Lung (tissue), 12 donors: ENCODE results near the gene WNT8B. TPM values are rescaled to one million over a fixed set of nuclear protein-coding genes. Genes with fewer than 3 reads are reported as not detected.

ENCODE experiments used
- ATAC-seq: fragments of 200-7000 bp; cut with Tn5 transposase; one replicate; pipeline ENCODE4 v1.9.1; 2020; ENCODE audit warnings: moderate number of reproducible peaks; ENCODE audit not compliant: insufficient read depth, low FRiP score
- DNase-seq, 3 donors: peaks; one replicate each; pipeline ENCODE4 v3.0.0-alpha.2; 2013 to 2017
- H3K27ac ChIP-seq, 2 donors: one replicate each; pipeline ENCODE4 v1.5.1; 2013; ENCODE audit warnings: mild to moderate bottlenecking in 2 of 2, moderate library complexity in 2 of 2, control low read depth in 1 of 2, inconsistent platforms in 1 of 2, low read depth in 1 of 2, low read length in 1 of 2
- H3K27me3 ChIP-seq, 3 donors: one replicate each; pipeline ENCODE4 v1.5.1; 2013; ENCODE audit warnings: low read length in 2 of 3; ENCODE audit not compliant: control insufficient read depth in 3 of 3, insufficient read depth in 3 of 3
- H3K36me3 ChIP-seq, 4 donors: one replicate each; pipeline ENCODE4 v1.5.1; 2013; ENCODE audit warnings: low read length in 4 of 4, mild to moderate bottlenecking in 1 of 4, moderate library complexity in 1 of 4; ENCODE audit not compliant: control insufficient read depth in 4 of 4, insufficient read depth in 4 of 4
- H3K4me1 ChIP-seq, 5 donors: one replicate each; pipeline ENCODE4 v1.5.1; 2013; ENCODE audit warnings: low read length in 5 of 5, mild to moderate bottlenecking in 2 of 5, moderate library complexity in 1 of 5; ENCODE audit not compliant: control insufficient read depth in 5 of 5, insufficient read depth in 5 of 5
- H3K4me3 ChIP-seq: one replicate; pipeline ENCODE4 v1.5.1; 2013; ENCODE audit warnings: mild to moderate bottlenecking, control low read depth, moderate library complexity
- H3K9ac ChIP-seq, 2 donors: one replicate each; pipeline ENCODE4 v1.5.1; 2013; ENCODE audit warnings: low read length in 2 of 2, control low read depth in 1 of 2; ENCODE audit not compliant: insufficient read depth in 1 of 2
- H3K9me3 ChIP-seq, 4 donors: one replicate each; pipeline ENCODE4 v1.5.1; 2013; ENCODE audit warnings: low read length in 3 of 4, mild to moderate bottlenecking in 1 of 4, moderate library complexity in 1 of 4; ENCODE audit not compliant: control insufficient read depth in 4 of 4, insufficient read depth in 3 of 4
- WGBS, 2 donors: extraction: QIAGEN DNeasy Blood & Tissue Kit; methylation state at CpG; one replicate each; pipeline ENCODE4 v1.1.7; 2013; 5-methylcytosine and 5-hydroxymethylcytosine counted together
- polyA plus RNA-seq, 2 donors: library from polyadenylated mRNA; stranded (reverse); fragments of 200-250 nt; gene quantifications; one replicate each; pipeline ENCODE4 v1.2.1, GENCODE V29; 2013
- total RNA-seq, 2 donors: library from RNA; depleted of rRNA in 1 of 2; stranded (reverse); fragments of >200 nt in 1 of 2; gene quantifications; one replicate each; pipeline ENCODE4 v1.2.1, GENCODE V29; 2014 to 2021
- TF ChIP-seq, protein P1 (sequence below): IDR thresholded peaks from 2 replicates; pipeline ENCODE4 v1.5.1; 2012; ENCODE audit warnings: mild to moderate bottlenecking; ENCODE audit errors: control extremely low read depth, extremely low read depth
- donor health status: control.
- donor health status: control.
- donor health status: Bipolar disorder and iron deficiency.
- donor health status: healthy.
- donor health status: DM: yes; HTN: yes; CAD: no.

WNT8B gene
- total and polyA plus RNA-seq, 4 donors: 0.02 to 0.15 (median 0.04) TPM; not detected in 1

DNA sequence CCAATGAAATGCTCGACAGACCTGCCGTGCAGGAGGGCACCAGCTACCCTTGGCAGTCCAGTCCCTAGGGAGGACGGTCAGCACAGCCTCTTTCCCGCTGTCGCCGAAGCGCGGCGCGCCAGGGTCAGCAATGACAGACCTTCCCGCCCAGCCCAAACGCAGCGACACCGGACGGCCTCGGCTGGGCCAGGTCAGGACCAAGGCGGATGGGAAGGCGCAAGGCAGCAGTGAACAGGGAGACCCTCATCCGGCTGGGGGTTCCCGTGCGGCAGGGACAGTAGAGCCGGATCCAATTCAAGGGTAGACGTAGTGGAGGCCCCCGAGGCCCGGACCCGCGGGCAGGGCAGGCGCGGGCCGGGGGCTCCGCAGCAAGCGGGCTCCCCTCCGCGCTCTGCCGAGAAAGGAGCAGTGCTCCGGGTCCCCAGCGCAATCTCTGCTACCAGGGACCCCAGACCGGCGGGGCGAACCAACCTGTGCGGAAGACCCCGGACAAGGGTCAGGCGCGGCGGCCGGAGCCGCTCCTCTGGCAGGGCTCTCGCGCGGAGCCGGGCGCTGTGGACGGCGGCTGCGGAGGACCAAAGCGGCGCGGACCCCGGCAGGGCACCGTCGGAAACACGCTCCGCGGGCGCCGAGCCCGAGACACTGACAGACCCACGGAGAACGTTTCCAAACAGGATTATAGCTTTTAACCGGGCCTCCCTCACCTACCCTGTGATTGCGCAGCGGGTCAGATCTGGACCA is 56.7 kb downstream of the WNT8B start, which contains the start of gene SEC31B:
TSS of gene SEC31B (minus strand) at position 551 of the 741 bp plus-strand sequence. CDS start 2,909 bp downstream, outside the sequence.
- Histone ChIP-seq H3K9me3 (peaks cover 0 to 2% (median 0%) of the 10 kb centered on the region in 4 donors), H3K36me3 (peaks cover 4 to 12% (median 6%) of the 10 kb centered on the region in 4 donors), H3K4me1 (peaks cover 0 to 10% (median 0%) of the 10 kb centered on the region in 5 donors), H3K27ac (peak within 1 kb of the TSS in 1 of 2 donors; percentile 35), H3K9ac (no peak within 1 kb of the TSS), H3K27me3 (peaks cover 0 to 14% (median 13%) of the 10 kb centered on the region in 3 donors), H3K4me3 (peak within 1 kb of the TSS; percentile 18)
- TF ChIP-seq, protein P1, sequence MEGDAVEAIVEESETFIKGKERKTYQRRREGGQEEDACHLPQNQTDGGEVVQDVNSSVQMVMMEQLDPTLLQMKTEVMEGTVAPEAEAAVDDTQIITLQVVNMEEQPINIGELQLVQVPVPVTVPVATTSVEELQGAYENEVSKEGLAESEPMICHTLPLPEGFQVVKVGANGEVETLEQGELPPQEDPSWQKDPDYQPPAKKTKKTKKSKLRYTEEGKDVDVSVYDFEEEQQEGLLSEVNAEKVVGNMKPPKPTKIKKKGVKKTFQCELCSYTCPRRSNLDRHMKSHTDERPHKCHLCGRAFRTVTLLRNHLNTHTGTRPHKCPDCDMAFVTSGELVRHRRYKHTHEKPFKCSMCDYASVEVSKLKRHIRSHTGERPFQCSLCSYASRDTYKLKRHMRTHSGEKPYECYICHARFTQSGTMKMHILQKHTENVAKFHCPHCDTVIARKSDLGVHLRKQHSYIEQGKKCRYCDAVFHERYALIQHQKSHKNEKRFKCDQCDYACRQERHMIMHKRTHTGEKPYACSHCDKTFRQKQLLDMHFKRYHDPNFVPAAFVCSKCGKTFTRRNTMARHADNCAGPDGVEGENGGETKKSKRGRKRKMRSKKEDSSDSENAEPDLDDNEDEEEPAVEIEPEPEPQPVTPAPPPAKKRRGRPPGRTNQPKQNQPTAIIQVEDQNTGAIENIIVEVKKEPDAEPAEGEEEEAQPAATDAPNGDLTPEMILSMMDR: no peak
- DNase-seq: peak; percentile 21 to 35 (median 30)
- ATAC-seq: no peak
- WGBS, 2 donors: 9 to 19% methylated on average over 72 of the region's 72 CpGs

DNA sequence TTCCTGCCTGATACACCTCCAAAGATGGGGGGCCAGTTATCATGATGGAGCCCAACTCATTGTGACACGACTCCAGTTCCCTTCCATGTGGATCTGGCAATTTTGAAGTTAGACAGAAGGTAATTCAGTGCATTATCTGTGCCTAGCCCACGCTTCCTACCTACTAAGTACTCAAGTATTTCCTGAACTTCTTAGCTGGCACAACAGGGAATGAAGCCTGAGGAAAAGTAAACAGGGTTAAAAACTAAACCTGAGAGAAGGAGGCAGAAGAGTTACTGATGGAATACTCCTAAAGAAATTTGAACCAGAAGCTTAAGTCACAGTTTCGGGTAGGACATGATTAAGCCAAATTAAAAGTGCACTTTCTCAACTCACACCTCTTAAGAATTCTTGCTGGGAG is 58.0 kb downstream of the WNT8B start:
- Histone ChIP-seq H3K4me3 (no peak overlapping the region), H3K9ac (no peak overlapping the region), H3K27me3 (peaks cover 0 to 14% (median 13%) of the 10 kb centered on the region in 3 donors), H3K4me1 (peaks cover 0 to 10% (median 0%) of the 10 kb centered on the region in 5 donors), H3K36me3 (peaks cover 12 to 16% (median 16%) of the 10 kb centered on the region in 4 donors), H3K9me3 (peaks cover 0 to 2% (median 0%) of the 10 kb centered on the region in 4 donors), H3K27ac (no peak overlapping the region)
- TF ChIP-seq, protein P1: no peak
- ATAC-seq (no peak), DNase-seq (no peak)
- WGBS, 2 donors: 85 to 93% methylated on average over 3 of the region's 3 CpGs

DNA sequence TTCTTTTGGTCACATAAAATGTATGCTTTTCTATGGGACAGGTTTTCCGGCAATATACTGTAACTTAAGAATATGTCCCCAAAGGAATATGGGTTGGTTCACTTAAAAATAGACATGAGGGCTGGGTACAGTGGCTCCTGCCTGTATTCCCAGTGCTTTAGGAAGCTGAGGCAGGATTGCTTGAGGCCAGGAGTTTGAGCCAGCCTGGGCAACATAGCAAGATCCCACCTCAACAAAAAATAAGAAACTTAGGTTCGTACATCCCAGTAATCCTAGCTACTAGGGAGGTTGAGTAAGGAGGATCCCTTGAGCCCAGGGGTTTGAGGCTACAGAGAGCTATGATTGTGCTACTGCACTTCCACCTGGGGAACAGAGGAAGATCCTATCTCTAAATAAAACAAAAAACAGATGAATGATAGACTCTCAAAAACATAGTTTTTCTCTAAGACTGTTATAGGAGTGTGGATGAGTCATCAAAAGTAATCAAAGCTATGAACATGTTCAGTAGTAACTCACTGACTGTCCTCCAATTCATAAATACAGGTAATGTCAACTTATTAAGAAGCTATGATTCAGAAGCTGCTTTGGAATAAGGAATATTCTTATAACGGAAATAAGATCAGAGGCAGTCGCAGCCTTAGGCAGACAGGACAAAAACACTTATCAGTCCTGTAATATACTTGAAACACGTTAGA is 59.4 kb downstream of the WNT8B start:
- Histone ChIP-seq H3K4me3 (no peak overlapping the region), H3K27me3 (peaks cover 0 to 14% (median 13%) of the 10 kb centered on the region in 3 donors), H3K9me3 (no peaks in the 10 kb centered on the region), H3K4me1 (peaks cover 0 to 10% (median 0%) of the 10 kb centered on the region in 5 donors), H3K9ac (no peak overlapping the region), H3K36me3 (peaks cover 12 to 28% (median 26%) of the 10 kb centered on the region in 4 donors), H3K27ac (no peak overlapping the region)
- no peak for DNase-seq
- no peak for ATAC-seq
- 80 to 92% methylated on average over 5 of the region's 5 CpGs for WGBS, 2 donors
- TF ChIP-seq, protein P1: no peak
